HepG2 (cell line): ENCODE data around the gene BATF3. TPM values are rescaled to one million over a fixed set of nuclear protein-coding genes. Genes with fewer than 3 reads are reported as not detected.

ENCODE experiments used
- ARNT2 ChIP-seq: sonication (generic); formaldehyde crosslinking; IDR thresholded peaks from 2 replicates; pipeline ENCODE4 v1.8.0; 2022; ENCODE audit warnings: mild to moderate bottlenecking, low read depth, missing genetic modification reagents, moderate library complexity
- ATF1 ChIP-seq: IDR thresholded peaks from 2 replicates; pipeline ENCODE4 v1.6.1; 2016; ENCODE audit warnings: mild to moderate bottlenecking, control low read depth
- ATF5 ChIP-seq: sonication (generic); formaldehyde crosslinking; IDR thresholded peaks from 2 replicates; pipeline ENCODE4 v1.4.0; 2020; ENCODE audit warnings: mild to moderate bottlenecking, low read depth, missing genetic modification reagents
- DRAP1 ChIP-seq: IDR thresholded peaks from 2 replicates; pipeline ENCODE4 v1.6.1; 2016; ENCODE audit warnings: missing genetic modification reagents, missing compliant biosample characterization
- FOXA3 ChIP-seq: IDR thresholded peaks from 2 replicates; pipeline ENCODE4 v1.6.1; 2016; ENCODE audit warnings: missing genetic modification reagents, missing compliant biosample characterization
- KAT8 ChIP-seq: IDR thresholded peaks from 2 replicates; pipeline ENCODE4 v1.6.1; 2016; ENCODE audit warnings: missing genetic modification reagents, missing compliant biosample characterization
- NFIC ChIP-seq: IDR thresholded peaks from 2 replicates; pipeline ENCODE4 v1.6.1; 2012; ENCODE audit warnings: mild to moderate bottlenecking, low read length, inconsistent platforms
- RXRB ChIP-seq: IDR thresholded peaks from 2 replicates; pipeline ENCODE4 v1.6.1; 2016; ENCODE audit warnings: borderline replicate concordance, missing genetic modification reagents, missing compliant biosample characterization
- SALL1 ChIP-seq: sonication (generic); formaldehyde crosslinking; IDR thresholded peaks from 2 replicates; pipeline ENCODE4 v1.8.0; 2022; ENCODE audit warnings: mild to moderate bottlenecking, missing genetic modification reagents
- YEATS2 ChIP-seq: sonication (generic); formaldehyde crosslinking; IDR thresholded peaks from 2 replicates; pipeline ENCODE4 v1.4.0; 2020; ENCODE audit warnings: missing genetic modification reagents, borderline replicate concordance
- ZHX2 ChIP-seq, 2 experiments: sonication (generic) in 1 of 2; formaldehyde crosslinking in 1 of 2; IDR thresholded peaks; 2 replicates each; pipeline versions ENCODE4 v1.6.1 to v1.9.0; 2014 to 2022; ENCODE audit warnings: antibody characterized with exemption in 1 of 2, borderline replicate concordance in 1 of 2, inconsistent platforms in 1 of 2, low read depth in 1 of 2, missing genetic modification reagents in 1 of 2
- ZNF275 ChIP-seq: sonication (generic); formaldehyde crosslinking; IDR thresholded peaks from 2 replicates; pipeline ENCODE4 v1.8.0; 2022; ENCODE audit warnings: missing genetic modification reagents, mild to moderate bottlenecking, inconsistent platforms, borderline replicate concordance
- ZNF331 ChIP-seq: sonication (generic); formaldehyde crosslinking; IDR thresholded peaks from 2 replicates; pipeline ENCODE4 v1.4.0; 2020; ENCODE audit warnings: missing genetic modification reagents
- ZSCAN25 ChIP-seq: sonication (generic); formaldehyde crosslinking; IDR thresholded peaks from 2 replicates; pipeline ENCODE4 v1.8.0; 2022; ENCODE audit warnings: mild to moderate bottlenecking, missing genetic modification reagents
- polyA plus RNA-seq, 8 experiments: library from polyadenylated mRNA; depleted of rRNA in 3 of 8; stranded (reverse) in 7 of 8; unstranded in 1 of 8; fragments of >200 nt; fragmentation: Illumina TruSeq in 4 of 8; extraction: Trizol in 4 of 8; gene quantifications; 2 replicates each; pipeline versions ENCODE4 v1.2.1 to v1.2.3, GENCODE V29; 2011 to 2016; ENCODE audit warnings: low read depth in 4 of 8, missing spikeins in 1 of 8, mixed read lengths in 1 of 8; ENCODE audit not compliant: insufficient read depth in 1 of 8
- total RNA-seq, 5 experiments: library from RNA; depleted of rRNA; stranded (reverse); fragments of >200 nt; fragmentation: Illumina TruSeq; extraction: Trizol; gene quantifications; 2 replicates each; pipeline ENCODE4 v1.2.3, GENCODE V29; 2016; ENCODE audit warnings: low read depth in 1 of 5

The BATF3 gene
- total and polyA plus RNA-seq, 2 of the 13 experiments (the other 11 are each of a cell fraction or from before 2014, with no cell fraction given) = 0.13 TPM; not detected in 1

GRCh38 chr1:212721388-212722247 lies 22.0 kb upstream of the BATF3 start (continued):
- TF ChIP-seq ZHX2 (IDR thresholded peaks at IDR 0.05; ENCODE audit: low read depth) (no peak), ZHX2 (CRISPR knock-in tag; IDR thresholded peaks at IDR 0.05; ENCODE audit: borderline replicate concordance) (no peak), ZSCAN25 (CRISPR knock-in tag) (no peak), ZNF331 (CRISPR knock-in tag) (peak; percentile 70; the same call in 1 of the 2 replicates), RXRB (peak; percentile 56; the same call in 1 of the 2 replicates), ARNT2 (CRISPR knock-in tag) (peak; percentile 39; the same call in 1 of the 2 replicates), ATF5 (CRISPR knock-in tag) (no peak), DRAP1 (CRISPR knock-in tag) (peak; percentile 50; the same call in 1 of the 2 replicates), SALL1 (CRISPR knock-in tag) (peak; percentile 65), YEATS2 (peak; percentile 58; the same call in 1 of the 2 replicates), NFIC (peak; percentile 73; the same call in 1 of the 2 replicates), KAT8 (peak; percentile 80; the same call in 1 of the 2 replicates), ZNF275 (CRISPR knock-in tag) (peak; percentile 28; the same call in 1 of the 2 replicates), ATF1 (CRISPR knock-in tag) (no peak; the same call in 1 of the 2 replicates), FOXA3 (CRISPR knock-in tag) (peak; percentile 84)
